Measurements from ENCODE around the gene CDH4.

CDH4 gene

GRCh38 chr20:61532736-61533135, 280.7 kb downstream of the CDH4 start:
- Histone ChIP-seq H3K9ac (ENCODE audit: low read length) (no peak overlapping the region), H3K36me3 (ENCODE audit: control insufficient read depth in 1 of 2, insufficient read depth in 2 of 2, low read length in 2 of 2) (no peaks in the 10 kb centered on the region), H2BK120ac (ENCODE audit: insufficient read depth, low read length, poor library complexity) (no peak overlapping the region), H2AK5ac (ENCODE audit: low read length) (no peak overlapping the region), H3K27me3 (ENCODE audit: insufficient read depth, low read length) (no peaks in the 10 kb centered on the region), H3K4me1 (ENCODE audit: control insufficient read depth in 1 of 2, insufficient read depth in 2 of 2, low read length in 2 of 2) (no peaks in the 10 kb centered on the region), H3K4me2 (ENCODE audit: low read length) (no peak overlapping the region), H4K8ac (ENCODE audit: low read depth, low read length) (no peak overlapping the region), H3K23ac (ENCODE audit: low read length) (no peak overlapping the region), H3K27ac (ENCODE audit: low read depth, low read length) (no peak overlapping the region), H2BK12ac (ENCODE audit: low read length) (no peak overlapping the region), H3K14ac (ENCODE audit: low read length) (no peak overlapping the region), H3K4ac (ENCODE audit: low read depth, low read length) (no peak overlapping the region), H2BK5ac (ENCODE audit: low read depth, low read length, poor library complexity) (no peak overlapping the region), H3K9me3 (ENCODE audit: insufficient read depth, low read depth, low read length) (no peaks in the 10 kb centered on the region), H3K79me1 (ENCODE audit: low read length) (no peaks in the 10 kb centered on the region), H3K79me2 (ENCODE audit: control insufficient read depth, insufficient read depth, low read length, poor library complexity) (no peaks in the 10 kb centered on the region), H3K18ac (ENCODE audit: low read length) (no peak overlapping the region), H4K91ac (ENCODE audit: low read depth, low read length) (no peak overlapping the region), H2AFZ (ENCODE audit: insufficient read depth, low read length, poor library complexity) (no peak overlapping the region), H4K12ac (ENCODE audit: low read depth, low read length) (no peak overlapping the region), H3K4me3 (ENCODE audit: low read depth, low read length) (no peak overlapping the region)
- no CpG with 5 or more reads among the region's 8 CpGs for WGBS (ENCODE audit: extremely low coverage, insufficient coverage, insufficient read length)
- DNase-seq = no peak

DNA sequence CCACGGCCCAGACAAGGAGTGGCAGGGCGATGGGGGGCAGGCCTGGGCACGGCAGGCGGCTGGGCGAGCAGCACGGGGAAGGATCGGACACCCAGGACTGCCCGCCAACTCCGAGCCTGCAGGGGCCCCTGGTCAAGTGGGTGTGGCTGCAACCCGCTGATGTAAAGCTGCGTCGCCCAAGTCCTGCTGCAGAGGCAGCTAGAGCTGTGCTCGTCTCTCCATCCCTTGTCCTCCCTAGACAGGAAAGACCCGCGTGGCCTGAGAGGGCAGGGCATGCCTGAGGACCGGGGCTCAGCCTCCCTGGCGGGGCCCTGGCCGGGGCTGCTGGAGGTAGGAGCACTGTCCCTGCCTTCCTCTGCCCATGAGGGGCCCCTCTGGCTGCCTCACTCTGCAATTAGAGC, 281.2 kb downstream of the CDH4 start:
- no peak overlapping the region for H3K14ac ChIP-seq (ENCODE audit: low read length)
- no peak overlapping the region for H2BK5ac ChIP-seq (ENCODE audit: low read depth, low read length, poor library complexity)
- no peaks in the 10 kb centered on the region for H3K4me1 ChIP-seq (ENCODE audit: control insufficient read depth in 1 of 2, insufficient read depth in 2 of 2, low read length in 2 of 2)
- no CpG with 5 or more reads among the region's 18 CpGs for WGBS (ENCODE audit: extremely low coverage, insufficient coverage, insufficient read length)
- no peak overlapping the region for H2BK12ac ChIP-seq (ENCODE audit: low read length)
- H3K18ac ChIP-seq (ENCODE audit: low read length) = no peak overlapping the region
- no peak overlapping the region for H3K4ac ChIP-seq (ENCODE audit: low read depth, low read length)
- no peak overlapping the region for H3K4me3 ChIP-seq (ENCODE audit: low read depth, low read length)
- H4K8ac ChIP-seq (ENCODE audit: low read depth, low read length) = no peak overlapping the region
- no peak overlapping the region for H3K27ac ChIP-seq (ENCODE audit: low read depth, low read length)
- H3K79me1 ChIP-seq (ENCODE audit: low read length) = no peaks in the 10 kb centered on the region
- no peak overlapping the region for H2BK120ac ChIP-seq (ENCODE audit: insufficient read depth, low read length, poor library complexity)
- H3K9ac ChIP-seq (ENCODE audit: low read length) = no peak overlapping the region
- no peaks in the 10 kb centered on the region for H3K79me2 ChIP-seq (ENCODE audit: control insufficient read depth, insufficient read depth, low read length, poor library complexity)
- no peak overlapping the region for H2AFZ ChIP-seq (ENCODE audit: insufficient read depth, low read length, poor library complexity)
- H3K4me2 ChIP-seq (ENCODE audit: low read length) = no peak overlapping the region
- H3K23ac ChIP-seq (ENCODE audit: low read length) = no peak overlapping the region
- DNase-seq = no peak
- no peak overlapping the region for H2AK5ac ChIP-seq (ENCODE audit: low read length)
- no peaks in the 10 kb centered on the region for H3K27me3 ChIP-seq (ENCODE audit: insufficient read depth, low read length)
- H3K36me3 ChIP-seq (ENCODE audit: control insufficient read depth in 1 of 2, insufficient read depth in 2 of 2, low read length in 2 of 2) = no peaks in the 10 kb centered on the region
- no peaks in the 10 kb centered on the region for H3K9me3 ChIP-seq (ENCODE audit: insufficient read depth, low read depth, low read length)
- no peak overlapping the region for H4K12ac ChIP-seq (ENCODE audit: low read depth, low read length)
- H4K91ac ChIP-seq (ENCODE audit: low read depth, low read length) = no peak overlapping the region

- H3K18ac ChIP-seq (ENCODE audit: low read length) = no peak overlapping the region
- H3K9ac ChIP-seq (ENCODE audit: low read length) = no peak overlapping the region
- no peaks in the 10 kb centered on the region for H3K79me2 ChIP-seq (ENCODE audit: control insufficient read depth, insufficient read depth, low read length, poor library complexity)
- H2BK5ac ChIP-seq (ENCODE audit: low read depth, low read length, poor library complexity) = no peak overlapping the region
- no CpG with 5 or more reads among the region's 10 CpGs for WGBS (ENCODE audit: extremely low coverage, insufficient coverage, insufficient read length)
- no peak overlapping the region for H4K12ac ChIP-seq (ENCODE audit: low read depth, low read length)
- H4K8ac ChIP-seq (ENCODE audit: low read depth, low read length) = no peak overlapping the region
- no peak overlapping the region for H2BK120ac ChIP-seq (ENCODE audit: insufficient read depth, low read length, poor library complexity)
- H3K27ac ChIP-seq (ENCODE audit: low read depth, low read length) = no peak overlapping the region
- H3K4ac ChIP-seq (ENCODE audit: low read depth, low read length) = no peak overlapping the region
- H3K14ac ChIP-seq (ENCODE audit: low read length) = no peak overlapping the region
- no peak for DNase-seq
- no peaks in the 10 kb centered on the region for H3K79me1 ChIP-seq (ENCODE audit: low read length)
- H3K4me1 ChIP-seq (ENCODE audit: control insufficient read depth in 1 of 2, insufficient read depth in 2 of 2, low read length in 2 of 2) = no peaks in the 10 kb centered on the region
- no peaks in the 10 kb centered on the region for H3K27me3 ChIP-seq (ENCODE audit: insufficient read depth, low read length)
- no peak overlapping the region for H2BK12ac ChIP-seq (ENCODE audit: low read length)
- no peak overlapping the region for H2AFZ ChIP-seq (ENCODE audit: insufficient read depth, low read length, poor library complexity)
- no peak overlapping the region for H3K4me2 ChIP-seq (ENCODE audit: low read length)
- no peak overlapping the region for H3K23ac ChIP-seq (ENCODE audit: low read length)
- no peaks in the 10 kb centered on the region for H3K36me3 ChIP-seq (ENCODE audit: control insufficient read depth in 1 of 2, insufficient read depth in 2 of 2, low read length in 2 of 2)
- no peaks in the 10 kb centered on the region for H3K9me3 ChIP-seq (ENCODE audit: insufficient read depth, low read depth, low read length)
- H4K91ac ChIP-seq (ENCODE audit: low read depth, low read length) = no peak overlapping the region
- no peak overlapping the region for H2AK5ac ChIP-seq (ENCODE audit: low read length)
- no peak overlapping the region for H3K4me3 ChIP-seq (ENCODE audit: low read depth, low read length)
Observed at GRCh38 chr20:61534346-61534745, 282.3 kb downstream of the CDH4 start.

GRCh38 chr20:61535091-61535490, 283.0 kb downstream of the CDH4 start:
- Histone ChIP-seq H4K91ac (ENCODE audit: low read depth, low read length) (no peak overlapping the region), H3K4me1 (ENCODE audit: control insufficient read depth in 1 of 2, insufficient read depth in 2 of 2, low read length in 2 of 2) (no peaks in the 10 kb centered on the region), H3K4ac (ENCODE audit: low read depth, low read length) (no peak overlapping the region), H3K4me3 (ENCODE audit: low read depth, low read length) (no peak overlapping the region), H2BK120ac (ENCODE audit: insufficient read depth, low read length, poor library complexity) (no peak overlapping the region), H3K27me3 (ENCODE audit: insufficient read depth, low read length) (no peaks in the 10 kb centered on the region), H3K9me3 (ENCODE audit: insufficient read depth, low read depth, low read length) (peaks cover 2% of the 10 kb centered on the region), H3K79me2 (ENCODE audit: control insufficient read depth, insufficient read depth, low read length, poor library complexity) (no peaks in the 10 kb centered on the region), H4K12ac (ENCODE audit: low read depth, low read length) (no peak overlapping the region), H2BK12ac (ENCODE audit: low read length) (no peak overlapping the region), H3K27ac (ENCODE audit: low read depth, low read length) (no peak overlapping the region), H3K9ac (ENCODE audit: low read length) (no peak overlapping the region), H3K79me1 (ENCODE audit: low read length) (no peaks in the 10 kb centered on the region), H3K23ac (ENCODE audit: low read length) (no peak overlapping the region), H4K8ac (ENCODE audit: low read depth, low read length) (no peak overlapping the region), H2AK5ac (ENCODE audit: low read length) (no peak overlapping the region), H2AFZ (ENCODE audit: insufficient read depth, low read length, poor library complexity) (no peak overlapping the region), H3K18ac (ENCODE audit: low read length) (no peak overlapping the region), H3K4me2 (ENCODE audit: low read length) (no peak overlapping the region), H3K36me3 (ENCODE audit: control insufficient read depth in 1 of 2, insufficient read depth in 2 of 2, low read length in 2 of 2) (no peaks in the 10 kb centered on the region), H3K14ac (ENCODE audit: low read length) (no peak overlapping the region), H2BK5ac (ENCODE audit: low read depth, low read length, poor library complexity) (no peak overlapping the region)
- DNase-seq = no peak
- WGBS (ENCODE audit: extremely low coverage, insufficient coverage, insufficient read length) = no CpG with 5 or more reads among the region's 10 CpGs
